Stimulated activated CD8-positive, alpha-beta memory T cell treated with anti-CD3 and anti-CD28 coated beads, Interleukin-2, amount 100 ng/mL, for 1 hour (primary cell): Measurements from ENCODE around the gene CFH.
"Not testable (repeated sequence)": the region's sequence is repeated elsewhere in the genome, so short reads cannot be mapped to it uniquely, and the experiment has no call there.

Experiments
- DNase-seq, 2 donors: peaks; one replicate each; pipeline ENCODE4 v3.0.0-alpha.2; 2020; ENCODE audit warnings: low read depth in 2 of 2

Gene CFH

DNA sequence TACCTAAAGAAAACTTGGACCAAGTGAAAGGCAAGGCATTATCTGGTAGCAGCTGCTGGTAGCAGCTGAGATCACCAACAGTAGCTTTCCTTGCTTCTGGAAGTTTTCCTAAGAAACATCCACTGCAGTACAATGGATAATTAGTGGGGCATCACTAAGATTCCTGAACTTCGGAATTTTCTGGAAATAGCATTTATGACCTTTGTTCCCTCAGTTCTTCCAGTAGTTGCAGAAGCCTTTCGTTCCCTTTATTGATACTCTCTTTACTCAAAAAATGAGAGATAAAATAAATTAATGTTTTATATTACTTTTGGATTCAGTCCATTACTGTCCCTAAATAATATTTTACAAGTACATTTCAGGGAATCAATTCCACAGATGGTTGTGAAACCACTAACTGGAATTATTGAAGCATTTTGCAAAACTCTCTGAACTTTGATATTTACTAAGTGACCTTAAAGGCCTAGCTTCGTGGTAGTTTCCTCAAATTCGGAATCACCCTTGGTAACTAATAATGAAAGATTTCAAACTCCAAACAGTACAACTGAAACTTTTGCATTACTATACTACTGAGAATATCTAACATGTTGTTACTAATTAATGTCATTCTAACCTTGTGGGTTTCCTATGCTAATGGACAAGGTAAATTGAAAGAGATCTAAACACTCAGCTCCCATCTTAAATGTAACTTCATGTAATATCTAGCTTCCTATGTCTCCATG is 113.3 kb downstream of the CFH start:
- not testable (repeated sequence) for DNase-seq

DNA sequence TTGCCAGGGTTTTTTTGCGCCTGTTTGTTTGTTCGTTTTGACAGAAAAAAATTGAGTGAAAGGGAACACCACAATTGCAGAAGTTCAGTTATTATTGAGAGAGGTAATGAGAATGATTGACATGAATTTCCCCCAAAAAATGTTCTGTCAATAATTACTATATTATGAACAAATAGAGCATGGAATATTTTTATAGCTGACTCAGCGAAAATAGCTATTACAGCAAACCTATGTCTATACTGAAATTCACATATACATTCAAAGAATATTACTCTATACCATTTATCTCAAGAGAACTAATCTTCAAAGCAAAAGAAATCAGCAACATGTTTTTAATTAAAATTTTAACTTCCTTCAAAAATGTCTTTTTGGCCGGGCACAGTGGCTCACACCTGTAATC is 118.0 kb downstream of the CFH start:
- not testable (repeated sequence) for DNase-seq

DNA sequence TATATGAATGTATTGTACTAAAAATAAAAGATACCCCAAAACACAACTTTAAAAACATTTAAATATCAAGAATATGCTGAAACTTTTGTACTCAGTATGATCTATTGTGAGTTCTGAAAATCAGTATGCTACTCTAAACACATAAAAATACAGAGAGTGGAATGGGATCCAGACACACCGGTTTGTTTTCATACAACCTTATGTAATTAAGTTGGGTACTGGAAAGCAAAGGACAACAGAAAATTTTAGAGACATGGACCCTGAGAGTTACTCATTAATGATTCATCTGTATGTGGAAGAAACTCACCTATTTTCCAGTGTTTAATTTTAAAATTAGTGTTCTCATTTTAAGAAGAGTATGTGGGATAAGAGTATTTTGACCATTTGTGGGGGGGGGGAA is 121.9 kb downstream of the CFH start:
- DNase-seq: no peak

DNA sequence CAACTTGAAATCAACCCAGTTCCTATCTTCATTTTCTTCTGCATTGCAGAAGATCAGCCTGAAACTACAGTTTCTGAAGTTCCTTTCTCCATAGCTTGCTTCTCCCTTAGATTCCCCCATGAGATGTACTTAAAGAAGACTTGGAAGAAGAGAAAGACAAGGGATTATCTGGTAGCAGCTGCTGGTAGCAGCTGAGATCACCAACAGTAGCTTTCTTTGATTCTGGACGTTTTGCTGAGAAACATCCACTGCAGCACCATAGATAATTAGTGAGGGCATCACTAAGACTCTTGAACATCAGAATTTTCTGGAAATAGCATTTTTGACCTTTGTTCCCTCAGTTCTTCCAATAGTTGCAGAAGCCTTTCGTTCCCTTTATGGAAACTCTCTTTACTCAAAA is 122.3 kb downstream of the CFH start:
- DNase-seq: no peak

DNA sequence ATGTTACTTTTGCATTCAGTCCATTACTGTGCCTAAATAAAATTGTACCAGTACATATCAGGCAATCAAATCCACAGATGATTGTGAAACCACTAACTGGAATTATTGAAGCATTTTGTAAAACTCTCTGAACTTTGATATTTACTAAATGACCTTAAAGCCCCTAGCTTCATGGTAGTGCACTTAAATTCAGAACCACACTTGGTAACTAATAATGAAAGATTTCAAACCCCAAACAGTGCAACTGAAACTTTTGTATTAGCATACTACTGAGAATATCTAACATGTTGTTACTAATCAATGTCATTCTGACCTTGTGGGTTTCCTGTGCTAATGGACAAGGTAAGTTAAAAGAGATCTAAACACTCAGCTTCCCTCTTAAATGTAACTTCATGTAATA is 122.8 kb downstream of the CFH start, which contains the start of gene CFHR3:
Gene CFHR3, plus strand, starts transcription at position 238 of the 400 bp plus-strand sequence. Its CDS starts 47 bp downstream, at position 285.
- no peak for DNase-seq

DNA sequence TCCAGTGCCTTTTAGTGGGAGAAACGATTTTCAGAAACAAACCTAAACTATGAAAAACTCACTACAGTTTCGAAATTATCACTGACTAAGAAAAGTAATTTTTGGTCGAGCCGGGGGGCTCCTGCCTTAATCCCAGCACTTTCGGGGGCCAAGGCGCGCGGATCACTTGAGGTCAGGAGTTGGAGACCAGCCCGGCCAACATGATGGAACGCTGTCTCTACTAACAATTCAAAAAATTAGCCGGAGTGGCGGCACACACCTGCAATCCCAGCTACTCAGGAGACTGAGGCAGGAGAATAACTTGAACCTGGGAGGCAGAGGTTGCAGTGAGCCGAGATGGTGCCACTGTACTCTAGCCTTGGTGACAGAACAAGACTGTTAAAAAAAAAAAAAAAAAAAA is 125.8 kb downstream of the CFH start:
- no peak for DNase-seq

DNA sequence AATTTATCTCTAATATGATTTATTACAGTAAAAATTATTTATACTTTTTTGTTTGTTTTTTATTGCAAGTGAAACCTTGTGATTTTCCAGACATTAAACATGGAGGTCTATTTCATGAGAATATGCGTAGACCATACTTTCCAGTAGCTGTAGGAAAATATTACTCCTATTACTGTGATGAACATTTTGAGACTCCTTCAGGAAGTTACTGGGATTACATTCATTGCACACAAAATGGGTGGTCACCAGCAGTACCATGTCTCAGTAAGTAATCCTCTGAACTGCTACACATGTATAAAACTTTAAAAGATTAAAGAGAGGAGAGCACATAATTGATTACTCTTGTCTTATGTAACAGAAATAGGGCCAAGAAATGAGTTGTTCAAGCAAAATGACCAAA is 127.2 kb downstream of the CFH start:
- DNase-seq: no peak

DNA sequence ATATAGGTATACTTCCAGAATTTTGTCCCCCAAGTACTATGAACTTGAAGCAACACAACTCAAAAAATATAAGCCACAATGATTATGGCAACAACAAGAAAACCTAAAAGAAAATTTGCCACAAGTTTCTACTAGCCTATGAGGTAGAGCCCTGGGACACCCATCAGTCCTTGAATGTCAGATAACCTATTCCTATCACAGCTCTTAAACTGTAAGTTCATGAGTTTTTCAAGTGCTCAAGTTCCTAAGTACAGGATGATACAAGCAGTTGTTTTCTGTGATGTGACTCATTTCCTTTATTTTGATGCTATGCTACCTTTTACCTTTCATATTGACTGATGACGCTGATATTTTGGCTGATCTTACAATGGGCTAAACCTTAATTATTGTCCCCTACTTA is 139.4 kb downstream of the CFH start:
- not testable (repeated sequence) for DNase-seq

DNA sequence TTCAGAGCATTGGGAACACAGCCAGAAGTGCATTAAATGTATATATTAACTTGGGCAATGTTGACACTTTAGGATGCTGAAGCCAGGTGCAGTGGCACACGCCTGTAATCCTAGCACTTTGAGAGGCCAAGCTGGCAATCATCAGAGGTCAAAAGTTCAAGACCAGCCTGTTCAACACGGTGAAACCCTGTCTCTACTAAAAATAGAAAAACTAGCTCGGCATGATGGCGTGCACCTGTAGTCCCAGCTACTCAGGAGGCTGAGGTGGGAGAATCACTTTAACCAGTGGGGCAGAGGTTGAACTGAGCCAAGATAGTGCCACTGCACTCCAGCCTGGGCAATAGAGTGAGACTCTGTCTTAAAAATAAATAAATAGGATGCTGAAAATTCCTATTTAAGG is 142.3 kb downstream of the CFH start:
- DNase-seq: not testable (repeated sequence)
